RWPE2 (cell line): ENCODE results near the gene HACD1.

Experiments
- ATAC-seq: fragments of 200-7000 bp; cut with Tn5 transposase; 3 replicates; pipeline ENCODE4 v1.9.1; 2021; ENCODE audit warnings: low read depth
- DNase-seq: peaks from one replicate; pipeline ENCODE4 v3.0.0-alpha.2; 2020; ENCODE audit warnings: low spot score
- H3K27ac ChIP-seq: fragments of 450-650 bp; 2 replicates; pipeline ENCODE4 v1.5.1; 2017; ENCODE audit warnings: mild to moderate bottlenecking; ENCODE audit not compliant: poor library complexity, severe bottlenecking
- H3K27me3 ChIP-seq: fragments of 250-450 bp; sonication (Bioruptor Pico); 2 replicates; pipeline ENCODE4 v1.5.1; 2021; ENCODE audit warnings: mild to moderate bottlenecking, moderate library complexity; ENCODE audit not compliant: insufficient read depth, poor library complexity, severe bottlenecking
- H3K36me3 ChIP-seq: fragments of 250-450 bp; sonication (Bioruptor Pico); 2 replicates; pipeline ENCODE4 v1.5.1; 2020; ENCODE audit warnings: low read depth, mild to moderate bottlenecking, moderate library complexity
- H3K4me1 ChIP-seq: fragments of 250-450 bp; sonication (Bioruptor Pico); 2 replicates; pipeline ENCODE4 v1.5.1; 2021; ENCODE audit warnings: mild to moderate bottlenecking, moderate library complexity; ENCODE audit not compliant: insufficient read depth, poor library complexity, severe bottlenecking
- H3K4me3 ChIP-seq: fragments of 250-450 bp; sonication (Bioruptor Pico); 2 replicates; pipeline ENCODE4 v1.5.1; 2021; ENCODE audit warnings: mild to moderate bottlenecking, moderate library complexity; ENCODE audit not compliant: severe bottlenecking
- H3K9me3 ChIP-seq: fragments of 250-450 bp; sonication (Bioruptor Pico); 2 replicates; pipeline ENCODE4 v1.5.1; 2021; ENCODE audit warnings: mild to moderate bottlenecking, moderate library complexity; ENCODE audit not compliant: severe bottlenecking
- CTCF ChIP-seq: fragments of 450-650 bp; IDR thresholded peaks from one replicate; pipeline ENCODE4 v1.5.1; 2017; ENCODE audit warnings: mild to moderate bottlenecking, moderate library complexity; ENCODE audit not compliant: poor library complexity, severe bottlenecking

The HACD1 gene

DNA sequence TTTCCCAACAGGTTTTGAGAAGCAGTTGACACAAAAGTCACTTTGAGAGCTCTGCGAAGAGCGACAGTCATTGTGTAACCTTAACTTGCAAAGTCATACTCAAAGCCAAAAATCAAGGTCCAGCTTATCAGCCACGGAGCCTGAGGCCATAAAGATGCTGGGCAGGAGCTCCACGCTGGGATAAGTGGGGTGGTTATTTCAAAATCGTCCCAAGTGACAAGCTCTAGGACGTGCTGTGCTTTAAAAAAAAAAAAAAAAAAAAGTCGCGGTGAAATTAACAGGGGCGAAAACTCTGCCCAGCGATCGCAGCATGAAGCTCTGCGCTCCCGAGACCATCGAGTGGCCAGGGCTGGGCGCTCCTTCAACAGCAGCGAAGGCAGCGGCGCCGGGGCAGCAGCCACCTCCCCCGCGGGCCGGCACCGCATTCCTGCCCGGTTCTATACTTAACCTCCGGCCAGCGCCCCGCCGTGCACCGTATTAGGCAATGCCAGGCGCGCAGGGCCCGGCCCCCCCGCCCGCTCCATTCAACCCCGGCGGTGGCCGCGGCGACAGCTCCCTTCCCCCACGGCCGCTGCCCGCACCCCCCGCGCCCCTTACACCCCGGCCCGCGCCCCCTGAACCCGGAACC lies 657 bp downstream of the HACD1 start:
- no peak for TF ChIP-seq CTCF
- ATAC-seq (peak; percentile 67), DNase-seq (peak; percentile 76)
- H3K9me3 ChIP-seq = no peaks in the 10 kb centered on the region
- H3K27ac ChIP-seq = peak overlapping the region; percentile 77
- H3K4me3 ChIP-seq = peak overlapping the region; percentile 79
- peaks cover 5% of the 10 kb centered on the region for H3K4me1 ChIP-seq
- H3K36me3 ChIP-seq = peaks cover 9% of the 10 kb centered on the region
- H3K27me3 ChIP-seq = no peaks in the 10 kb centered on the region

GRCh38 chr10:17609523-17610079 lies 7.6 kb downstream of the HACD1 start:
- TF ChIP-seq CTCF = no peak
- no peak for DNase-seq

DNA sequence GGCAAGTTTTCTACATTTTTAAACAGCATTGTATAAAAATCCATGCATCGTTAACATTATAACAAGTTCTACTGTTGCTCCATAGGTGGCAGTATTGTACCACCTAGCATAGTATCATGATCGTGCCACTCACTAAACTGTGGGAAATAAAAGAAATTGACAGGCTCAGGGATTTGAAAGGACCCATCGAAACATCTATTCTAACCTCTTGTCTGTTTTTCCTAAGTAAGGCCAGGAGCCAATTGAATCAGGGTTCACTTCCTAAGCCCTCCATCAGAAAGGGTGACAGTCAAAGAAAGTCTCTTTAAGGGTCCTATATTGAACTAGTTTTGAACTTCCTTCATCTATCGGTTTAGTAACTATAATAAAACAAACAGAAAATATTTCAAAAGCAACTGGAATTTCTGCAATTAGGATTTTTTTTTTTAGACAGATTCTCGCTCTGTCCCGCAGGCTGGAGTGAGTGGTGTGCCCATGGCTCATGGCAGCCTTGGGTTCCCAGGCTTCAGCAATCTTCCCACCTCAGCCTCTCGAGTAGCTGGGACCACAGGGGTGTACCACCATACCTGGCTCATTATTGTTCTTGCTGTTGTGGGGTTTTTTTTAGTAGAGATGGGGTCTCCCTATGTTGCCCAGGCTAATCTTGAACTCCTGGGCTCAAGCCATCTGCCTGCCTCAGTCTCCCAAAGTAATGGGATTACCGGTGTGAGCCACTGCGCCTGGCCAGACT lies 9.4 kb downstream of the HACD1 start:
- Histone ChIP-seq H3K27ac (no peak overlapping the region), H3K4me1 (no peaks in the 10 kb centered on the region), H3K27me3 (no peaks in the 10 kb centered on the region), H3K36me3 (peaks cover 8% of the 10 kb centered on the region), H3K9me3 (no peaks in the 10 kb centered on the region), H3K4me3 (no peak overlapping the region)
- ATAC-seq (peak; percentile 76), DNase-seq (no peak)
- peak; percentile 93 for TF ChIP-seq CTCF

More at GRCh38 chr10:17609523-17610079, 7.6 kb downstream of the HACD1 start:
- Histone ChIP-seq H3K4me1 (peaks cover 5% of the 10 kb centered on the region), H3K27ac (no peak overlapping the region), H3K27me3 (no peaks in the 10 kb centered on the region), H3K9me3 (no peaks in the 10 kb centered on the region), H3K36me3 (no peaks in the 10 kb centered on the region; the same call in 1 of the 2 replicates), H3K4me3 (no peak overlapping the region)
- no peak for ATAC-seq

DNA sequence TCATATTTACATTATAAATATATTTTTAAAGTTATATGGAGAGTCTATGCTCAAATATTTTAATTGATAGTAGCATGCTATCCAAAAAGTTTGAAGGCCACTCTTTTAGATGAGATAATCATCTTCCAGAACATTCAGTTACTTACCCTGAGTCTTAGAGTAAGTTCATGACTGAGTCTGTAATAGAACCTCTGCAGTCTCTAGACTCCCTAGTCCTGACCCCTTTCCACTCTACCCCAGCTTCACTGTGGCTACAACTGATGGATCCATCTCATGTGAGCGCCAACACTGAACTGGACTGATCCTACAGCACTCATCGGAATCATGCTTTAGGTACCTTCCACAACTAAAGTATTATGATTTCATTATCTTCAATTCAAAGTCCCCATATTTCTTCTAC lies 10.1 kb downstream of the HACD1 start:
- no peaks in the 10 kb centered on the region for H3K4me1 ChIP-seq
- ATAC-seq = no peak
- no peaks in the 10 kb centered on the region for H3K27me3 ChIP-seq
- no peaks in the 10 kb centered on the region for H3K9me3 ChIP-seq
- no peak overlapping the region for H3K27ac ChIP-seq
- DNase-seq = no peak
- H3K4me3 ChIP-seq = no peak overlapping the region
- peaks cover 8% of the 10 kb centered on the region for H3K36me3 ChIP-seq
- TF ChIP-seq CTCF = no peak
